T-helper 17 cell (primary cell): ENCODE measurements around the gene ATXN7L1. TPM values are rescaled to one million over a fixed set of nuclear protein-coding genes. Genes with fewer than 3 reads are reported as not detected.

Source experiments
- ATAC-seq: fragments of 150-1000 bp; cut with Tn5 transposase; 2 replicates; pipeline ENCODE4 v1.10.0; 2021; ENCODE audit warnings: mild to moderate bottlenecking, moderate library complexity
- DNase-seq, 3 donors: peaks; one replicate each; pipeline versions ENCODE4 v3.0.0 to v3.0.0-alpha.2; 2020 to 2021
- H3K9me3 ChIP-seq: one replicate; pipeline ENCODE4 v1.7.0; 2013; ENCODE audit warnings: low read length, mild to moderate bottlenecking; ENCODE audit not compliant: control insufficient read depth, poor library complexity, severe bottlenecking
- H3K27ac Mint-ChIP-seq: one replicate; pipeline ENCODE4 v1.8.0; 2022; ENCODE audit warnings: mild to moderate bottlenecking, moderate library complexity, mixed read lengths
- H3K27me3 Mint-ChIP-seq: one replicate; pipeline ENCODE4 v1.8.0; 2022; ENCODE audit warnings: mixed read lengths
- H3K36me3 Mint-ChIP-seq: one replicate; pipeline ENCODE4 v1.8.0; 2022; ENCODE audit warnings: low read depth, mixed read lengths
- H3K4me1 Mint-ChIP-seq: one replicate; pipeline ENCODE4 v1.8.0; 2022; ENCODE audit warnings: mild to moderate bottlenecking, mixed read lengths
- H3K4me3 Mint-ChIP-seq: one replicate; pipeline ENCODE4 v1.8.0; 2022; ENCODE audit warnings: mild to moderate bottlenecking, moderate library complexity, mixed read lengths
- total RNA-seq, 4 donors: library from RNA in 2 of 4; stranded (reverse) in 2 of 4; gene quantifications; one replicate each; pipeline ENCODE4 v1.2.3 and lab custom pipeline; 2022 to 2026

The ATXN7L1 gene
- total RNA-seq, 2 donors from 2014 or later = 36.6 to 45.7 TPM

GRCh38 chr7:105689067-105689819, 187.2 kb downstream of the ATXN7L1 start:
- no peak for ATAC-seq
- no peak for DNase-seq
- H3K9me3 ChIP-seq = no peaks in the 10 kb centered on the region
- Mint-ChIP-seq H3K4me1 (peaks cover 47% of the 10 kb centered on the region), H3K4me3 (peak overlapping the region; percentile 41), H3K36me3 (peaks cover 5% of the 10 kb centered on the region), H3K27me3 (no peaks in the 10 kb centered on the region), H3K27ac (peak overlapping the region; percentile 100)

- peaks cover 7% of the 10 kb centered on the region for H3K36me3 Mint-ChIP-seq
- H3K4me1 Mint-ChIP-seq = peaks cover 50% of the 10 kb centered on the region
- H3K4me3 Mint-ChIP-seq = no peak overlapping the region
- no peaks in the 10 kb centered on the region for H3K9me3 ChIP-seq
- ATAC-seq (no peak), DNase-seq (no peak)
- peak overlapping the region; percentile 100 for H3K27ac Mint-ChIP-seq
- H3K27me3 Mint-ChIP-seq = no peaks in the 10 kb centered on the region
Measured at GRCh38 chr7:105688617-105689016, 187.8 kb downstream of the ATXN7L1 start.

- no peak overlapping the region for H3K27ac Mint-ChIP-seq
Measured at GRCh38 chr7:105685161-105685560, 191.2 kb downstream of the ATXN7L1 start.

DNA sequence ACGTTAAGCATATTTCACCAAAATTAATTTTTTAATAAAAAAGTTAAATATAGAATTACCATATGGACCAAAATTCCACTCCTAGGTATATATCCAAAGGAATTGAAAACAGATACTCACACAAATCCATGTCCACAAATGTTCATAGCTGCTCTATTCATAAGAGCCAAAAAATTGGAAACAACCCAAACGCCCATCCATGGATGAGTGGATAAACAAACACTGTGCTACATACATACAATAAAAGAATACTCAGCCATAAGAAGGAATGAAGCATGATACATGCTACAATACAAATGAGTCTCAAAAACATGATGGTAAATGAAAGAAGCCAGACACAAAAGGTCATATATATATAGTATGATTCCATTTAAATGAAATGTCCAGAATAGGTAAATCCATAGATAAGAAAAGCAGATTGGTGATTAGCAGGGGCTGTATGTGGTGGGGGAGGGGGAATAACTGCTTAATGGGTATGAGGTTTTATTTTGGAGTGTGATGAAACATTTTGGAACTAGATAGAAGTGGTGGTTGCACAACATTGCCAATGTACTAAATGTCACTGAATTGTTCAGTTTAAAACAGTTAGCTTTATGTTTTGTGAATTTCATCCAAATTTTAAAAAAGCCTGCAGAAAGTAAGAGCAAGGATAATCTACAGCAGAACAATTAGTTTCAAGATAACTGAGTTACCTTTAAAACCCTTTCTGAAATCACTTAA, 193.9 kb downstream of the ATXN7L1 start:
- Mint-ChIP-seq H3K27ac (no peak overlapping the region), H3K4me1 (peaks cover 45% of the 10 kb centered on the region), H3K27me3 (no peaks in the 10 kb centered on the region), H3K36me3 (peaks cover 15% of the 10 kb centered on the region), H3K4me3 (no peak overlapping the region)
- ATAC-seq (no peak), DNase-seq (no peak)
- H3K9me3 ChIP-seq = no peaks in the 10 kb centered on the region

More at GRCh38 chr7:105685161-105685560, 191.2 kb downstream of the ATXN7L1 start:
- ATAC-seq (no peak), DNase-seq (no peak)
- H3K4me3 Mint-ChIP-seq = no peak overlapping the region
- no peaks in the 10 kb centered on the region for H3K9me3 ChIP-seq
- H3K4me1 Mint-ChIP-seq = peaks cover 32% of the 10 kb centered on the region
- H3K27me3 Mint-ChIP-seq = no peaks in the 10 kb centered on the region
- peaks cover 13% of the 10 kb centered on the region for H3K36me3 Mint-ChIP-seq

GRCh38 chr7:105680505-105681187, 195.8 kb downstream of the ATXN7L1 start:
- Mint-ChIP-seq H3K27ac (no peak overlapping the region), H3K36me3 (peaks cover 15% of the 10 kb centered on the region)
- no peak for DNase-seq

DNA sequence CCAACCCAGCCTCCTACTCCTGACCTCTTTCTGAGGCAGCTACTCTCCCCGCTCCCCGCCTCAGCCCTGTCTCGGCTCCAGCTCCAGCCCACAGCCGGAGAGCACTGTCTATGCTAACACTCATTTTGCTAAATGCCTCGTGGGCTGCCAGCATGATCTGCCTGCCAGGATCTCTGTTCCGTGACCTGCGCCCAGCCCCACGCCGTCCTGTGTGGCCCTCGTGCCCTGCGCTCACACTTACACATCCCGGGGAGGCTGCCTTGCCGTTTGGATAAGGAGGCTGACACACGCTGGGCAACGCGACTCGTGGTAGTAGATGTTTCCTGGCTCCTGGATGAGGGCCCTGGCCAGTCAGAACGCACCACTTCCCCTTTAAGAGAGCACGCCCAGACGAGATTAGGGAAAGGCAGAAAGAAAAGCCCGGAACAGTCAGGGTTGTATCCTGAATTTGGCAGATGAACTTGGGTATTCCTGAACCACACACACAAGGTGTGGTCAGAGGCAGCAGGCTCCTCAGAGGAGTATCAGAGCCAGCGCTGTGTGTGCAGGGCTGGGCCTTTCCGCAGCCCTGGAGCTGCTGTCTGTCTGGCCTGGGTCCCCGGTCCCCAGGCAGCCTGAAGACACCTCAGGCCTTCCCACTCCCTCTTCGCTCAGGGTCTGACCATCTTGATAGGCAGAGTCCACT, 197.4 kb downstream of the ATXN7L1 start:
- Mint-ChIP-seq H3K27me3 (no peaks in the 10 kb centered on the region), H3K27ac (peak overlapping the region; percentile 98), H3K4me3 (peak overlapping the region; percentile 95), H3K4me1 (peaks cover 59% of the 10 kb centered on the region), H3K36me3 (peaks cover 11% of the 10 kb centered on the region)
- DNase-seq (no peak), ATAC-seq (peak; percentile 15)
- H3K9me3 ChIP-seq = no peaks in the 10 kb centered on the region

More at GRCh38 chr7:105680505-105681187, 195.8 kb downstream of the ATXN7L1 start:
- peaks cover 48% of the 10 kb centered on the region for H3K4me1 Mint-ChIP-seq
- ATAC-seq = no peak
- no peaks in the 10 kb centered on the region for H3K27me3 Mint-ChIP-seq
- H3K9me3 ChIP-seq = no peaks in the 10 kb centered on the region
- no peak overlapping the region for H3K4me3 Mint-ChIP-seq

GRCh38 chr7:105677817-105678573, 198.4 kb downstream of the ATXN7L1 start:
- H3K27ac Mint-ChIP-seq = peak overlapping the region; percentile 98
- peak; percentile 36 to 57 (median 36) for DNase-seq

GRCh38 chr7:105677410-105677730, 199.0 kb downstream of the ATXN7L1 start:
- DNase-seq (no peak), ATAC-seq (peak; percentile 1)
- H3K4me1 Mint-ChIP-seq = peaks cover 53% of the 10 kb centered on the region
- H3K27me3 Mint-ChIP-seq = no peaks in the 10 kb centered on the region
- peak overlapping the region; percentile 98 for H3K27ac Mint-ChIP-seq
- H3K36me3 Mint-ChIP-seq = peaks cover 7% of the 10 kb centered on the region
- H3K9me3 ChIP-seq = no peaks in the 10 kb centered on the region
- H3K4me3 Mint-ChIP-seq = peak overlapping the region; percentile 95

More at GRCh38 chr7:105677817-105678573, 198.4 kb downstream of the ATXN7L1 start:
- Mint-ChIP-seq H3K4me3 (peak overlapping the region; percentile 95), H3K36me3 (peaks cover 8% of the 10 kb centered on the region), H3K4me1 (peaks cover 57% of the 10 kb centered on the region), H3K27me3 (no peaks in the 10 kb centered on the region)
- no peaks in the 10 kb centered on the region for H3K9me3 ChIP-seq
- ATAC-seq = peak; percentile 80

- DNase-seq (peak; percentile 19 to 48 (median 34)), ATAC-seq (peak; percentile 68)
- no peaks in the 10 kb centered on the region for H3K9me3 ChIP-seq
- H3K27me3 Mint-ChIP-seq = no peaks in the 10 kb centered on the region
- peak overlapping the region; percentile 95 for H3K4me3 Mint-ChIP-seq
- peaks cover 53% of the 10 kb centered on the region for H3K4me1 Mint-ChIP-seq
- H3K27ac Mint-ChIP-seq = peak overlapping the region; percentile 98
- H3K36me3 Mint-ChIP-seq = peaks cover 3% of the 10 kb centered on the region
Measured at GRCh38 chr7:105675934-105676371, 200.4 kb downstream of the ATXN7L1 start.

- no peaks in the 10 kb centered on the region for H3K9me3 ChIP-seq
- Mint-ChIP-seq H3K27ac (peak overlapping the region; percentile 98), H3K4me3 (no peak overlapping the region), H3K4me1 (peaks cover 52% of the 10 kb centered on the region), H3K27me3 (no peaks in the 10 kb centered on the region), H3K36me3 (peaks cover 3% of the 10 kb centered on the region)
- no peak for DNase-seq
- no peak for ATAC-seq
Measured at GRCh38 chr7:105674200-105674920, 202.0 kb downstream of the ATXN7L1 start.

DNA sequence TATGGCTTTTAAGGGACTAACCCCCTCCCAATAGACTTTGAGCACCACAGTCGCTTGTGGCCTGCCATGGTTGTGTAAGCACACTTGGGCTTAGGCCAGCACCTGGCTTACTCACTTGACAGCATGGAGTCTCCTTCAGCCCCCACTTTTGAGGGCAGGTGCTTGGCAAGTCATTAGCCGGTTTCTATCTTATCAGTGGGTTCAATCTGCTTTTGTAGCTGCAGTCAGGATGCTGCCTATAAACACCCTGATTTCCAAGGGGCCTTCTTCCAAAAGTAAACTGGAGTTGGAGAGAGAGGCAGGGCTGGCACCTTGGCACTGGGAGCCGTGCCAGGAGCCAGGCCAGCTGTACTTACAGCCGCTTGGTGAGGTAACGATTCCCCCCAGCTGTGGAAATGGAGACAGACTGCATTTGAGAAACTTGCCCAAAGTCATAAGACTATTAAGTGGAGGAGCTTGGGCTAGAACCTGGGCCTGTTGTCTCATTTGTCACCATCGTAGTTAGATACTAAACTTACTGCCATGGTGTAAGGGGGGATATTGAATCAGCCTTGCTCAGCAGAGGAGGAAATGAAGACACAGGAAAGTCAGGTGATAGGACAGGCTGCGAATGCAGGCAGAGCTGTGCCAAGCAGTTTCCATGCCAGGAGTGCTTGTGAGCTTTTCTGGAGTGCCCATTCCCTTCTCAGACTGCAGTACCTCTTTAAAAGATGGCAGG, 202.9 kb downstream of the ATXN7L1 start:
- ATAC-seq (no peak), DNase-seq (no peak)
- no peak overlapping the region for H3K4me3 Mint-ChIP-seq
- peaks cover 44% of the 10 kb centered on the region for H3K4me1 Mint-ChIP-seq
- peak overlapping the region; percentile 98 for H3K27ac Mint-ChIP-seq
- no peaks in the 10 kb centered on the region for H3K36me3 Mint-ChIP-seq
- no peaks in the 10 kb centered on the region for H3K9me3 ChIP-seq
- H3K27me3 Mint-ChIP-seq = no peaks in the 10 kb centered on the region
